NCI-H69 (cell line): ENCODE data around the gene NME1.
"Not testable (repeated sequence)": the region's sequence is repeated elsewhere in the genome, so short reads cannot be mapped to it uniquely, and the experiment has no call there.

Experiments
- DNase-seq: peaks from one replicate; lab custom pipeline; 2025; lab: John Stamatoyannopoulos, UW

The NME1 gene

GRCh38 chr17:51153210-51154072, at the start of gene NME1:
NME1 (plus strand) TSS chr17:51153559; CDS start chr17:51155655, 2,096 bp downstream.
- DNase-seq: peak; percentile 100

GRCh38 chr17:51107778-51108177, 45.6 kb upstream of the NME1 start:
- DNase-seq: no peak

- not testable (repeated sequence) for DNase-seq
Observed at GRCh38 chr17:51112303-51113222, 40.8 kb upstream of the NME1 start.

- DNase-seq: no peak
Observed at GRCh38 chr17:51115179-51115578, 38.2 kb upstream of the NME1 start.

GRCh38 chr17:51118330-51119195, 34.8 kb upstream of the NME1 start:
- DNase-seq: peak; percentile 99

- peak; percentile 71 for DNase-seq
Observed at GRCh38 chr17:51119415-51120356, 33.7 kb upstream of the NME1 start.

- DNase-seq: peak; percentile 82
Observed at GRCh38 chr17:51120357-51120738, 33.0 kb upstream of the NME1 start.

GRCh38 chr17:51120739-51121619, 32.4 kb upstream of the NME1 start, which contains the start of gene SPAG9:
SPAG9 (minus strand) TSS chr17:51120868; CDS start chr17:51120656, 212 bp downstream.
- DNase-seq: peak; percentile 99

- peak; percentile 67 for DNase-seq
Observed at GRCh38 chr17:51121620-51122472, 31.5 kb upstream of the NME1 start.

GRCh38 chr17:51122473-51123115, 30.8 kb upstream of the NME1 start:
- not testable (repeated sequence) for DNase-seq

- no peak for DNase-seq
Observed at GRCh38 chr17:51124640-51125503, 28.5 kb upstream of the NME1 start.

GRCh38 chr17:51128076-51128475, 25.3 kb upstream of the NME1 start:
- DNase-seq: no peak

GRCh38 chr17:51132964-51133319, 20.4 kb upstream of the NME1 start:
- no peak for DNase-seq

GRCh38 chr17:51133365-51133764, 20.0 kb upstream of the NME1 start:
- no peak for DNase-seq

GRCh38 chr17:51135956-51136355, 17.4 kb upstream of the NME1 start:
- DNase-seq: no peak

GRCh38 chr17:51142597-51142996, 10.8 kb upstream of the NME1 start:
- DNase-seq: no peak
